Neural crest cell (in vitro differentiated cells): ENCODE data around the gene MBTPS1. TPM values are rescaled to one million over a fixed set of nuclear protein-coding genes. Genes with fewer than 3 reads are reported as not detected.
A peak's percentile ranks its signal among the peaks of the same experiment; 100 is the strongest.

ENCODE experiments used
- DNase-seq: peaks from one replicate; pipeline ENCODE4 v3.0.0; 2021; ENCODE audit warnings: low read depth, mixed read lengths, low spot score
- H3K27ac Mint-ChIP-seq: one replicate; pipeline ENCODE4 v1.8.0; 2021; ENCODE audit warnings: mild to moderate bottlenecking, mixed read lengths; ENCODE audit not compliant: unreplicated experiment
- H3K27me3 Mint-ChIP-seq: 2 replicates; pipeline ENCODE4 v1.8.0; 2021; ENCODE audit warnings: low read depth, mild to moderate bottlenecking, mixed read lengths
- H3K36me3 Mint-ChIP-seq: 2 replicates; pipeline ENCODE4 v1.8.0; 2021; ENCODE audit warnings: low read depth, mild to moderate bottlenecking, mixed read lengths
- H3K4me1 Mint-ChIP-seq: 2 replicates; pipeline ENCODE4 v1.8.0; 2021; ENCODE audit warnings: mixed read lengths
- H3K4me3 Mint-ChIP-seq: one replicate; pipeline ENCODE4 v1.8.0; 2021; ENCODE audit warnings: mild to moderate bottlenecking, mixed read lengths
- H3K9me3 Mint-ChIP-seq: 2 replicates; pipeline ENCODE4 v1.8.0; 2021; ENCODE audit warnings: mixed read lengths
- CTCF ChIP-seq: fragments of 200-600 bp; sonication (generic); conservative IDR thresholded peaks from 2 replicates; pipeline ENCODE4 v1.5.0; 2021; ENCODE audit warnings: antibody characterized with exemption, mild to moderate bottlenecking
- total RNA-seq: library from RNA; stranded (reverse); gene quantifications from 2 replicates; pipeline ENCODE4 v1.2.1, GENCODE V29; 2021

The MBTPS1 gene
- total RNA-seq, 1 donor from 2014 or later = 59.0 TPM

- Mint-ChIP-seq H3K4me1 (no peaks in the 10 kb centered on the region), H3K27ac (no peak overlapping the region), H3K36me3 (peaks cover 9% of the 10 kb centered on the region), H3K4me3 (no peak overlapping the region), H3K9me3 (no peaks in the 10 kb centered on the region), H3K27me3 (no peaks in the 10 kb centered on the region)
- TF ChIP-seq CTCF = no peak
- no peak for DNase-seq
Observed at GRCh38 chr16:84085271-84085667, 31.5 kb downstream of the MBTPS1 start.

GRCh38 chr16:84084570-84085270, 32.0 kb downstream of the MBTPS1 start:
- H3K27ac Mint-ChIP-seq = no peak overlapping the region
- H3K9me3 Mint-ChIP-seq = no peaks in the 10 kb centered on the region
- TF ChIP-seq CTCF = peak; percentile 79
- no peaks in the 10 kb centered on the region for H3K4me1 Mint-ChIP-seq
- peak; percentile 47 for DNase-seq
- H3K36me3 Mint-ChIP-seq = peaks cover 12% of the 10 kb centered on the region
- no peak overlapping the region for H3K4me3 Mint-ChIP-seq
- H3K27me3 Mint-ChIP-seq = no peaks in the 10 kb centered on the region

GRCh38 chr16:84082835-84083569, 33.7 kb downstream of the MBTPS1 start:
- Mint-ChIP-seq H3K4me1 (no peaks in the 10 kb centered on the region), H3K36me3 (peaks cover 16% of the 10 kb centered on the region), H3K27me3 (no peaks in the 10 kb centered on the region), H3K4me3 (no peak overlapping the region), H3K9me3 (no peaks in the 10 kb centered on the region), H3K27ac (no peak overlapping the region)
- no peak for DNase-seq
- no peak for TF ChIP-seq CTCF

GRCh38 chr16:84082110-84082509, 34.6 kb downstream of the MBTPS1 start:
- peaks cover 22% of the 10 kb centered on the region for H3K36me3 Mint-ChIP-seq
- DNase-seq = no peak
- no peak overlapping the region for H3K4me3 Mint-ChIP-seq
- no peaks in the 10 kb centered on the region for H3K4me1 Mint-ChIP-seq
- H3K9me3 Mint-ChIP-seq = no peaks in the 10 kb centered on the region
- TF ChIP-seq CTCF = no peak
- no peak overlapping the region for H3K27ac Mint-ChIP-seq
- no peaks in the 10 kb centered on the region for H3K27me3 Mint-ChIP-seq

- Mint-ChIP-seq H3K27me3 (no peaks in the 10 kb centered on the region), H3K4me3 (no peak overlapping the region), H3K36me3 (peaks cover 18% of the 10 kb centered on the region), H3K9me3 (no peaks in the 10 kb centered on the region), H3K4me1 (no peaks in the 10 kb centered on the region), H3K27ac (no peak overlapping the region)
- DNase-seq = no peak
- no peak for TF ChIP-seq CTCF
Observed at GRCh38 chr16:84081446-84081989, 35.2 kb downstream of the MBTPS1 start.
